ENCODE data around the gene QPRT. TPM values are rescaled to one million over a fixed set of nuclear protein-coding genes. Genes with fewer than 3 reads are reported as not detected.

QPRT gene
- total and polyA plus RNA-seq, 2 donors (not counting 3 experiments of a cell fraction or from before 2014, with no cell fraction given), result 0.40 to 0.44 TPM

- Histone ChIP-seq H3K36me3 (ENCODE audit: control insufficient read depth in 2 of 2, extremely low read depth in 1 of 2, insufficient read depth in 2 of 2, low read length in 2 of 2) (no peaks in the 10 kb centered on the region), H2AFZ (ENCODE audit: low read depth, low read length) (no peak overlapping the region), H3K27ac (ENCODE audit: insufficient read depth, low read depth, low read length) (no peak overlapping the region), H3K4me1 (ENCODE audit: control insufficient read depth, extremely low read depth, insufficient read depth, low read length) (no peaks in the 10 kb centered on the region), H3K9ac (replicated peaks; ENCODE audit: extremely low read depth, insufficient read depth, low read length) (no peak overlapping the region), H3K4me2 (ENCODE audit: insufficient read depth, low read length) (no peak overlapping the region), H3K27me3 (ENCODE audit: control insufficient read depth in 2 of 2, insufficient read depth in 2 of 2, low read length in 2 of 2) (peaks cover 0 to 3% of the 10 kb centered on the region in 2 experiments), H3K79me2 (ENCODE audit: control insufficient read depth, insufficient read depth, low read length) (no peaks in the 10 kb centered on the region), H4K20me1 (replicated peaks; ENCODE audit: control insufficient read depth, extremely low read depth, insufficient read depth, low read length) (no peaks in the 10 kb centered on the region), H3K9me3 (replicated peaks; ENCODE audit: control insufficient read depth, insufficient read depth, low read length) (no peaks in the 10 kb centered on the region), H3K4me3 (replicated peaks in 1 of 3; ENCODE audit: insufficient read depth in 1 of 3, low read depth in 1 of 3, low read length in 3 of 3) (no peak overlapping the region), H3K9me1 (replicated peaks; ENCODE audit: control insufficient read depth, extremely low read depth, insufficient read depth, low read length) (no peaks in the 10 kb centered on the region)
- BruUV-seq (replicated peaks), result no TSS peak
- ChIA-PET CTCF (interaction anchor here (1.1 to 2.3 kb wide), 4 partner anchors 9 to 133 kb away, joined by 3 to 13 read pairs (median 4); no protein-coding TSS in a partner anchor), POLR2A (no interaction called here)
- TF ChIP-seq EZH2 (IDR thresholded peaks at IDR 0.05; ENCODE audit: borderline replicate concordance, low read depth, low read length, severe bottlenecking) (no peak), MYC (IDR thresholded peaks at IDR 0.05; ENCODE audit: low read depth, low read length) (no peak), POLR2A (IDR thresholded peaks at IDR 0.05; ENCODE audit: low read depth, low read length) (no peak), FOS (IDR thresholded peaks at IDR 0.05; ENCODE audit: borderline replicate concordance, insufficient read depth, low read length) (no peak), POLR2AphosphoS5 (IDR thresholded peaks at IDR 0.05; ENCODE audit: insufficient read depth, low read depth, low read length) (no peak), GATA2 (IDR thresholded peaks at IDR 0.05; ENCODE audit: insufficient read depth, insufficient read length, low read depth, low read length) (no peak), JUN (IDR thresholded peaks at IDR 0.05; ENCODE audit: borderline replicate concordance, insufficient read depth, insufficient read length, low read depth) (no peak), MAX (IDR thresholded peaks at IDR 0.05; ENCODE audit: insufficient read depth, insufficient read length) (no peak)
- dilution Hi-C loops (cut with MboI; ENCODE audit: extremely low pct_ligation_motif_present, low sequenced_read_pairs) (no loop called here), intact Hi-C loops (cut with micrococcal nuclease) (no loop called here)
- FAIRE-seq, result no peak
- DNase-seq (ENCODE audit: low read depth, low spot score), result no peak
These were observed 36.0 kb downstream of the QPRT start for GRCh38 chr16:29714972-29715371.

GRCh38 chr16:29717113-29717512 is 38.1 kb downstream of the QPRT start:
- DNase-seq (ENCODE audit: low read depth, low spot score), result no peak

More at GRCh38 chr16:29717113-29717512, 38.1 kb downstream of the QPRT start:
- BruUV-seq (replicated peaks), result no TSS peak
- Histone ChIP-seq H3K4me1 (ENCODE audit: control insufficient read depth, extremely low read depth, insufficient read depth, low read length) (no peaks in the 10 kb centered on the region), H3K9me1 (replicated peaks; ENCODE audit: control insufficient read depth, extremely low read depth, insufficient read depth, low read length) (no peaks in the 10 kb centered on the region), H3K79me2 (ENCODE audit: control insufficient read depth, insufficient read depth, low read length) (no peaks in the 10 kb centered on the region), H3K27ac (ENCODE audit: insufficient read depth, low read depth, low read length) (no peak overlapping the region), H2AFZ (ENCODE audit: low read depth, low read length) (no peak overlapping the region), H3K27me3 (ENCODE audit: control insufficient read depth in 2 of 2, insufficient read depth in 2 of 2, low read length in 2 of 2) (peaks cover 0 to 3% of the 10 kb centered on the region in 2 experiments), H3K9me3 (replicated peaks; ENCODE audit: control insufficient read depth, insufficient read depth, low read length) (no peaks in the 10 kb centered on the region), H3K4me2 (ENCODE audit: insufficient read depth, low read length) (no peak overlapping the region), H3K36me3 (ENCODE audit: control insufficient read depth in 2 of 2, extremely low read depth in 1 of 2, insufficient read depth in 2 of 2, low read length in 2 of 2) (no peaks in the 10 kb centered on the region), H3K4me3 (replicated peaks in 1 of 3; ENCODE audit: insufficient read depth in 1 of 3, low read depth in 1 of 3, low read length in 3 of 3) (no peak overlapping the region), H4K20me1 (replicated peaks; ENCODE audit: control insufficient read depth, extremely low read depth, insufficient read depth, low read length) (no peaks in the 10 kb centered on the region), H3K9ac (replicated peaks; ENCODE audit: extremely low read depth, insufficient read depth, low read length) (no peak overlapping the region)
- POLR2A ChIA-PET, result no interaction called here
- FAIRE-seq, result no peak
- intact Hi-C loops (cut with micrococcal nuclease), result no loop called here
- dilution Hi-C loops (cut with MboI; ENCODE audit: extremely low pct_ligation_motif_present, low sequenced_read_pairs), result no loop called here
- CTCF ChIA-PET, result interaction anchor here (0.6 to 5.4 kb wide), 5 partner anchors 12 to 1216 kb away, joined by 3 to 22 read pairs (median 4); no protein-coding TSS in a partner anchor
- TF ChIP-seq POLR2AphosphoS5 (IDR thresholded peaks at IDR 0.05; ENCODE audit: insufficient read depth, low read depth, low read length), result no peak
- TF ChIP-seq POLR2A (IDR thresholded peaks at IDR 0.05; ENCODE audit: low read depth, low read length), result no peak
- TF ChIP-seq FOS (IDR thresholded peaks at IDR 0.05; ENCODE audit: borderline replicate concordance, insufficient read depth, low read length), result no peak
- no peak for TF ChIP-seq MYC (IDR thresholded peaks at IDR 0.05; ENCODE audit: low read depth, low read length)
- no peak for TF ChIP-seq JUN (IDR thresholded peaks at IDR 0.05; ENCODE audit: borderline replicate concordance, insufficient read depth, insufficient read length, low read depth)
- no peak for TF ChIP-seq EZH2 (IDR thresholded peaks at IDR 0.05; ENCODE audit: borderline replicate concordance, low read depth, low read length, severe bottlenecking)
- TF ChIP-seq CTCF (IDR thresholded peaks at IDR 0.05; ENCODE audit: extremely low read depth in 1 of 2, insufficient read depth in 1 of 2, low read depth in 1 of 2, low read length in 2 of 2), result no peak
- no peak for TF ChIP-seq GATA2 (IDR thresholded peaks at IDR 0.05; ENCODE audit: insufficient read depth, insufficient read length, low read depth, low read length)
- no peak for TF ChIP-seq MAX (IDR thresholded peaks at IDR 0.05; ENCODE audit: insufficient read depth, insufficient read length)

Data from endothelial cell of umbilical vein (primary cell).